Fibroblast of the aortic adventitia (primary cell): Measurements from ENCODE around the gene DDX31. TPM values are rescaled to one million over a fixed set of nuclear protein-coding genes. Genes with fewer than 3 reads are reported as not detected.

Experiments
- DNase-seq: peaks from one replicate; pipeline ENCODE4 v3.0.0-alpha.2; 2010; ENCODE audit warnings: low read depth
- H3K4me3 ChIP-seq: 2 replicates; pipeline ENCODE4 v1.5.1; 2011; ENCODE audit warnings: low read depth, mild to moderate bottlenecking, control low read depth, low read length, moderate library complexity
- CTCF ChIP-seq: IDR thresholded peaks from 2 replicates; pipeline ENCODE4 v1.5.1; 2011; ENCODE audit warnings: mild to moderate bottlenecking, low read length, control low read depth, inconsistent platforms; ENCODE audit not compliant: insufficient read depth
- total RNA-seq: library from RNA; depleted of rRNA; stranded (reverse); fragments of >200 nt; gene quantifications from 2 replicates; pipeline ENCODE4 v1.2.3, GENCODE V29; 2012; ENCODE audit warnings: low replicate concordance

Gene DDX31
- total RNA-seq, 1 donor = 13.5 TPM

DNA sequence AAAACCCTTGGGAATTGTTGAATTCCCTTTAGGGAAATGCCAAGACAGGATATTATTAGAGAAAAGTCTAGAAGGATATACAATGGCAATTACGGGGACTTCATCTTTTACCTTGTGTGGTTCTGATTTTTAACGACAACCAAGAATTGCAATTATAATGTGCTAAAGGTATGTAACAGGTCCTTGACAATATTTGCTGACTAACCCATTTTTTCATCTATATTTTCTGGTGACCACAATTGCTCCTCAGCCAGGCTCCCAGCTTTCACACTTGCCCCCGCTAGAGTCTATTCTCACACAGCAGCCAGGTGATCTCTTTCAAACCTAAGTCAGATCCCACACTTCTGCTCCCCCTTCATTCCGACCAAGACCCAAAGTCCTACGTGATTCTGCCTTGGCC lies 53.1 kb downstream of the DDX31 start:
- no peak for DNase-seq
- H3K4me3 ChIP-seq = no peak overlapping the region
- TF ChIP-seq CTCF = no peak

DNA sequence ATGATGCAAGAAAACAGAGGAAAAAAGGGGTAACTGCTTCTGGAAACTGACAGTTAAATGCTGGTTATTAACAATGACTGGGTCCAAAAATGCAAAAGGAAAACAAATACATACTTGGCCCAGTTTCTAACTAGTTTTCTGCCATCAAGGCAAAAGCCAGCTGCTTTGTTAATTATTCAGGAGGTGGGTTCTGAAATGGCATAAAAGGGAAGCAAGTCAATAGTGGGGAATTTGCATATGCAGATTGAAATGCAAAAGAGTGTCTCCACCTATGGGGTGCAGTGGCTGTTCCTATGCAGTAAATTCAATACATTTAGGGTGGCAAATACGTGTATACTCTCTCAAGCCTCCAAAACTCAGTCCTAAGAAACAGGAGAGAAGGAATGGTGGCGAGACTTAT lies 54.0 kb downstream of the DDX31 start:
- no peak for DNase-seq
- H3K4me3 ChIP-seq = no peak overlapping the region
- no peak for TF ChIP-seq CTCF

- DNase-seq = no peak
- no peak overlapping the region for H3K4me3 ChIP-seq
- TF ChIP-seq CTCF = no peak
Observed at GRCh38 chr9:132614324-132614723, 55.5 kb downstream of the DDX31 start.

DNA sequence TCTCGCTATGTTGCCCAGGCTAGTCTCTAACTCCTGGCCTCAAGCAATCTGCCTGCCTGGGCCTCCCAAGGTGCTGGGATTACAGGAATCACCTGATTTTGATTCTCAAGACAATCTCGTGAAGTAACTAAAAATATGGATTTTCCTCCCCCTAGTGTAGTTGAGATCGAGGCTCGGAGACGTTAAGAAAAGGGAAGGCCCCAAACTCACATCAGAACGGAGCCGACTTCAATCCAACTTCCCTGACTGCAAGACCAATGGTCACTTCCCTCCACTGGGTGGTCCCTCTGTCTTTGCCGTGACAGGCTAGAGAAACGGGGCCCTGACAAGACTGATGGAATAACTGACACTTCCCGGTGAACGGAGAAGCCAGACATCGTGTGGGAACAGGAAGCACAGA lies 59.1 kb downstream of the DDX31 start:
- no peak for TF ChIP-seq CTCF
- no peak for DNase-seq
- H3K4me3 ChIP-seq = no peak overlapping the region

GRCh38 chr9:132609829-132610228 lies 60.0 kb downstream of the DDX31 start:
- no peak for TF ChIP-seq CTCF
- no peak overlapping the region for H3K4me3 ChIP-seq
- DNase-seq = peak; percentile 67

DNA sequence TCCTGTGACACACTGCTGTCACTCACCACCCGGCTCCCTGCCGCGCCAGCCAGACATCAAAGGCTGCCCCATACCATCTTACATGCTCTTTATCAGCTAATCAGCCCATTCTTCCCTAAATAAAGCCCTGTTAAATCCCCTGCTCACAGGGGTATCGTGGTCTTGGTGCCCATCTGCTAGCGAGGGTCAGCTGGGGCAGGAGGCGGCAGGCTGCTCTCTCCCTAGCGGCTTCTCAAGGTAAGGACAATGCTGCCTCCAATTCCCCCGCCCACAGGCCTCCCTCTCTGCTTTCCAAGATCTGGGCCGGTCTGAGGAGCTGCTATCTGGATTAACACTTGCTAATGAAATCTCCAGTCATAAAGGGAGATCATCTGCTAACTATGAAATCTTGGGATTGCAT lies 60.6 kb downstream of the DDX31 start:
- TF ChIP-seq CTCF = no peak
- no peak overlapping the region for H3K4me3 ChIP-seq
- DNase-seq = no peak

GRCh38 chr9:132606066-132606465 lies 63.7 kb downstream of the DDX31 start:
- TF ChIP-seq CTCF = no peak
- no peak overlapping the region for H3K4me3 ChIP-seq
- DNase-seq = no peak
